Kidney glomerular epithelial cell (primary cell): ENCODE data around the gene LPCAT1.
"Not testable (repeated sequence)": the region's sequence is repeated elsewhere in the genome, so short reads cannot be mapped to it uniquely, and the experiment has no call there.

Source experiments
- DNase-seq: peaks from one replicate; lab custom pipeline; 2025; lab: John Stamatoyannopoulos, UW

LPCAT1 gene

GRCh38 chr5:1480217-1480616 is 43.5 kb downstream of the LPCAT1 start:
- no peak for DNase-seq

GRCh38 chr5:1479581-1480188 is 44.1 kb downstream of the LPCAT1 start:
- DNase-seq = no peak

DNA sequence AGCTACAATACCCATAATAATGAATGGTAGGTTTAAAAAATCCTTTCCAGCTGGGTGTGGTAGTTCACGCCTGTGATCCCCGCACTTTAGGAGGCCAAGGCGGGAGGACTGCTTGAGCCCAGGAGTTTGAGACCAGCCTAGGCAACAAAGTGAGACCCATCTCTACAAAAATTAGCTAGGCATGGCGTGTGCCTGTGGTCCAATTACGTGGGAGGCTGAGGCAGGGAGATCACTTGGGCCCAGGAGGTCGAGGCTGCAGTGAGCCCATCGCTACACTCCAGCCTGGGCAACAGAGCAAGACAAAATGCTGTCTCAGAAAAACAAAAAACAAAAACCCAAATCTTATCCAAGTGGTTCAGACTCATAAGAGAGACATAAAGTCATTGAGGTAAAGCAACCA is 44.7 kb downstream of the LPCAT1 start:
- no peak for DNase-seq

DNA sequence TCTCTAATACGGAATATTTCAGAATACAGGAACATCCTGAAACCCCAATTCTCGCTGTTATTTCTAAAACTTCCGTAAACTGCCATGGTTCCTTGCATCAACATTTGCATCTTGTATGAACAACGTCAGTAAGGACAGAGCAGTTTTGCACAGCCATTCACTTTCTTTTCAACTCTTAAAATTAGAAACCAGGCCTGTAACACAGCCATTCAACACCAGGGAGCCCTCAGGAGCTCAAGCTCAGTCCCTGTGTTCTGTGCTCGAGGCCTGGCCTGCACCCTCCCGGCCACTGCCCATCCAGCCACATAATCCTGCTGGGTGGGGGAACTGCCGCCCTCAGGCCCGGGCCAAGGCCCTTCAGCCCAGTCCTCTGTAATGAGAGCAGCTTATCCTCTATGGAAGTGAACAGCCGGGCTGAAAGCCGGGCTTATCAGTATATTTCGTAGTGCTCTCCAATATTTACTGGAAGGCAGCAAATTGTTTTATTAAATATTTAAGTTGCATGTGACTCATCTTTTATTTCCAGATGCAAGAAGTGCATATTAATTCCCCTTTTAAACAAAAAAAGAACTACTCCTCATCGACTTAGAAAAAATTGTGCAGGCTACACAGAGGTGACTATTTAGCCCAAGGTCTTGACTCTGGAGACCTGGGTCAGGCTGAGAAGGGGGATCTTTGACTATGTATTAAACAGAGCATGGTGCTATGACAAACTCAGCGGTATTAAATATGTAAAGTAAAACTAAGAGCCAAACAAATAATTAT is 45.3 kb downstream of the LPCAT1 start:
- DNase-seq = no peak

- DNase-seq = no peak
These were observed 46.4 kb downstream of the LPCAT1 start for GRCh38 chr5:1477341-1477740.

- no peak for DNase-seq
These were observed 46.8 kb downstream of the LPCAT1 start for GRCh38 chr5:1476967-1477310.

GRCh38 chr5:1476181-1476966 is 47.4 kb downstream of the LPCAT1 start:
- DNase-seq = no peak

DNA sequence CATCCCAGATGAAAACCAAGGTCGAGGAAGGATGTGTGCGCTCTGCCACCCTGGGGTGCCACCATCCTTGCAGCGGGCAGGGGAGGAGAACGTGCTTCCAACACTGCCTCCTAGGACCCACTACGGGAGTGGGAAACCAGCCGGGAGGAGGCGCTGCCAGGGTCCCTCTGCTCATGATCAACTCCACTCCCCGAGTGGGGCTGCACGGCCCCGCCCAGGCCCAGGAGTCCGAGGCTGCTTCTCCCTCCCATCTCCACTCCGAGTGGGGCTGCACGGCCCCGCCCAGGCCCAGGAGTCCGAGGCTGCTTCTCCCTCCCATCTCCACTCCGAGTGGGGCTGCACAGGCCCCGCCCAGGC is 48.2 kb downstream of the LPCAT1 start:
- DNase-seq = not testable (repeated sequence)

- DNase-seq = no peak
These were observed 48.8 kb downstream of the LPCAT1 start for GRCh38 chr5:1474866-1475543.

GRCh38 chr5:1474183-1474839 is 49.4 kb downstream of the LPCAT1 start:
- no peak for DNase-seq

DNA sequence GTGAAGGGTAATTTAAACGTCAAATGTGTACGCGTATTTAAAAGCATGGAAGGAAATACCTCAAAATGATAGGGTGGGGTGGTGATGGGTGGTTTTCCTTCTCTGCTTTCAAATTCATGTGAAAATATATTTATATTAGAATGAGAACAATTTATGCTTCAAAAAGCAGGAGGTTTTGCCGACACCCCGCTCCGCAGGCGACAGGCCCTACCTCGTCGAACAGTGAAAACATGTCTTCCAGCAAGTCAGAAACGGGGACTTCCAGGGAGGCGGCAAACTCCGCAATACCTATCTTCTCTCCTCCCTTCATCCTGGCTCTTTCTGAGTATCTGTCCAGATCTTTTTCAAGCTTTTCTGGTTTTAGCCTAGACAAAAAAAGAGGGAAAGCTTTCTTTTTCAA is 50.0 kb downstream of the LPCAT1 start:
- DNase-seq = no peak

GRCh38 chr5:1472964-1473628 is 50.7 kb downstream of the LPCAT1 start:
- DNase-seq = no peak

GRCh38 chr5:1471997-1472963 is 51.5 kb downstream of the LPCAT1 start:
- DNase-seq = no peak

GRCh38 chr5:1471240-1471853 is 52.4 kb downstream of the LPCAT1 start:
- DNase-seq = no peak

DNA sequence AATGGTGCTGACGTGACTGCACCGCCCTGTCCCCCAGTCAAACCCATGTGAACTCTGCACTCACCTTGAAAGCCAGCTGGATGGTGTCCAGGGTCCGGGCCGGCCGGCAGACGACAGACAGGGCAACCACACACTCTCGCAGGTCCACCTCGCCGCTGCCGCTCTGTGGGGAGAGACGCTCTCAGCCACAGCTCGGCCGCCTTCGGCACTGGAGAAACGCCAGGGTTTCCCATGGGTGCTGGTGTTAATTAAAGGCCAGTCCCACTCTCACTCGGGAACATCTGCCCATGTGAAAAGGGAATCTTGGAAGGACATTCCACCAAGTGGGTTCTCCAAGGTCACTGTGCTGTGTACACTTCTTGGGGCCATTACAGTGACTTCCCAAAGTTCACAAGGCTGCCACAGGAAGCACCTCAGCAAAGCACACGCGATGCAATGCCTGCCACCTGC is 53.0 kb downstream of the LPCAT1 start:
- no peak for DNase-seq

GRCh38 chr5:1468629-1469527 is 54.9 kb downstream of the LPCAT1 start:
- DNase-seq = no peak

DNA sequence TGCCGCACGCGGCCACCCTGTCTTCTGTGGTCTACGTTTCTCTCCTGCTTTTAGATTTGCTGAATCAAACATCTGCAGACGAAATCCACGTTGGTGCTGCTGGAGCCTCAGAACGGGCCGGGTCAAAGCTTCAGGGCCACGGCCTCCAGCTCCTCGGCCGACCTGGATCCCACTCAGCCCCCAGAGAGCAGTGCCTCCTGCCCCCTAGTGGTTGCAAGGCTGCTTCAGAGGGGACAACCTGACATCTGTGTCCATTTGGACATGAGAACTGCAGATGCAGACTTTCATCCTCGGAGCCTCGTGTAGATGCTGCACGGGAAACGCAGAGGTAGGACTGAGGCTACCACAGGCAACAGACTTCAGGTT is 55.5 kb downstream of the LPCAT1 start:
- DNase-seq = no peak

- DNase-seq = no peak
These were observed 56.2 kb downstream of the LPCAT1 start for GRCh38 chr5:1467341-1468246.
